GM12874 (cell line): Measurements from ENCODE around the gene GAD1.

Experiments used
- CTCF ChIP-seq: IDR thresholded peaks from 2 replicates; pipeline ENCODE4 v1.5.1; 2011; ENCODE audit warnings: low read depth, mild to moderate bottlenecking, control low read depth, low read length, moderate library complexity; ENCODE audit not compliant: insufficient read depth

Gene GAD1

GRCh38 chr2:170905864-170906263 is 89.2 kb downstream of the GAD1 start:
- TF ChIP-seq CTCF: no peak
